Suppressor macrophage treated with lipopolysaccharide for 4 hours (primary cell): ENCODE results near the gene PPM1D.
A peak's percentile ranks its signal among the peaks of the same experiment; 100 is the strongest.
"Not testable (repeated sequence)": the region's sequence is repeated elsewhere in the genome, so short reads cannot be mapped to it uniquely, and the experiment has no call there.

ENCODE experiments used
- DNase-seq: peaks from one replicate; pipeline ENCODE4 v3.0.0-alpha.2; 2020

PPM1D gene

GRCh38 chr17:60594170-60594569 is 5.8 kb upstream of the PPM1D start:
- DNase-seq, result not testable (repeated sequence)

DNA sequence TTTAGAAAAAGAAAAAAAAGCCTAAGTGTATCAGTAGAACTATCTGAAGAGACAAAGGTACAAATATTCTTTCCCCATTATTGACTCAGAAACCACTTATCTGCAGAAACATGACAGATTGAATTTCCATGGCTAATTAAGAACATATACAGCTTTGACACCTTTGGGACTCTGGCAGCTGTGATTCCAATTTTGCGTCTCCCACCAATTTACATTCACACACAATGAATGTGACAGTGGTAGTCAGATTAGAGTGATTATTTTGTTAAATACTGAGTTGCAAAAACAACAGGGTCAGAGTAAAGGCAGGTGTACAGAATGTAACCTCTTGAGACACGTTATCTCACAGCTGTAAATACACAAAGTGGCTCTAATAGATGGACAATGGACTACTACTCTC is 5.3 kb upstream of the PPM1D start:
- DNase-seq, result no peak

- DNase-seq, result no peak
Observed at GRCh38 chr17:60597297-60597696, 2.7 kb upstream of the PPM1D start.

GRCh38 chr17:60598001-60598736 is 1.8 kb upstream of the PPM1D start:
- peak; percentile 83 for DNase-seq

DNA sequence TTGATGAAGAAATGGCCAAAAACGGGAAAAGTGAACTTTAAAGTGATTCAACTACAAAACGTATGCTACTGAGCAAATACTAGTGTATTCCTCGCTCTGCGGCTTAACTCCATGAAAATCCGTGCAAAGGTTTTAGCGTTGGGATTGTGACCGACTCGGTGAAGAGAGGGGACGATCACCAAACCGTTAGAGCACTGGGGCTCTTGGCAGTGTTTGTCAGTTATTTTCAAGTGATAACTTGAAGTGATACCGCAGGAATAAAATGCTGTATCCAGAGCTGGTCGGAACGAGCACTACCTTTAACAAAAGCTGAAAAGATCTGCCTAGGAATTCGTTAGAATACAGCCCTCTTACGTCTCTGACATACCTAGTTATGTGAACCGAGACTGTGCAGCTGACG is 773 bp upstream of the PPM1D start:
- no peak for DNase-seq

GRCh38 chr17:60600490-60601446 is 775 bp downstream of the PPM1D start:
- peak; percentile 86 for DNase-seq

GRCh38 chr17:60601447-60602384 is 1.7 kb downstream of the PPM1D start:
- DNase-seq, result peak; percentile 81

DNA sequence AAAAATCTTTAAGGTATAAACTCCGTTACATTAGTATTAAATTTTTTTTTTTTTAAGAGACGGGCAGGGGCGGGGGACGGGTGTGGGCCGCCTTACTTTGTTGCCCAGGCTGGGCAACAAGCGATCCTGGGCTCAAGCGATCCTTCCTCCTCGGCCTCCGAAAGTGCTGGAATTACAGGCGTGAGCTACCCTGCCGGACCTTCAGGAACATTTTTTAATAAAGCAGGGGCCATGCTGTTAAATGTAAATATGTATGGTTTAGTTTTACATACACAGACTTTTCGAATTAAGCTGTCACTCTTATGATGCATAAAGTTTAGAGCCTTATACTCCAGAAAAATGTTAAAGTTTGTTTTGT is 2.4 kb downstream of the PPM1D start:
- peak; percentile 11 for DNase-seq

- DNase-seq, result no peak
Observed at GRCh38 chr17:60602871-60603270, 2.9 kb downstream of the PPM1D start.

DNA sequence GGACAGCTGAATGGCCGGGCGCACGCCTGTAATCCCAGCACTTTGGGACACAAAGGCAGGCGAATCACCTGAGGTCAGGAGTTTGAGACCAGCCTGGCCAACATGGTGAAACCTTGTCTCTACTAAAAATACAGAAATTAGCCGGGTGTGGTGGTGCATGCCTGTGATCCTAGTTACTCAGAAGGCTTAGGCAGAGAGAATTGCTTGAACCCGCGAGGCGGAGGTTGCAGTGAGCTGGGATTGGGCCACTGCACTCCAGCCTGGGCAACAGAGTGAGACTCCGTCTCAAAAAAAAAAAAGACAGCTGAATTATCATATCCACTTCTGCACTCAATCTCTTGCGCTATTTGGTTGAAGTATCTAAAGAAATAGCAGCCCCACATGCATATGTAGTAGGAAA is 3.5 kb downstream of the PPM1D start:
- not testable (repeated sequence) for DNase-seq

DNA sequence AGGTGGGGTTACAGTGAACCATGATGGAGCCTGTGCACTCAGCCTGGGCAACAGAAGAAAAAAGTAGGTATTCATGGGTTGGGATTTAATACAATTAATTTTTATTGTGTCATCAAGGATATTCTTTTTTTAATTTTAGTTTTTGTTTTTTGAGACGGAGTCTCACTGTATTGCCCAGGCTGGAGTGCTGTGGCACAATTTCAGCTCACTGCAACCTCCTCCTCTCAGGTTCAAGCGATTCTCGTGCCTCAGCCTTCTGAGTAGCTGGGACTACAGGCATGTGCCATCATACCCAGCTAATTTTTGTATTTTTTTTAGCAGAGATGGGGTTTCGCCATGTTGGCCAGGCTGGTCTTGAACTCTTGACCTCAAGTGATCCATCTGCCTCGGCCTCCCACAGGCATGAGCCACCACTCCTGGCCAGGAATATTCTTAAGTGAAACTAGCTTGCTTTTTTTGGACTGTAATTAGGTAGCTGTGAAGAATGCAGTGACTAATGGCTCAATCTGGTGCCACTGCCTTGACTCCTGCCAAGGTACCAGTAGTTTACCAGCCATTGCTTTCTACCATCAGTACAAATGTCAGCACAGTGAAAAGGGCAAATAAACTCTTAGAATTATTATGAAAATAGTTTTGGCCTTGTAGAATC is 4.8 kb downstream of the PPM1D start:
- DNase-seq, result no peak

- no peak for DNase-seq
Observed at GRCh38 chr17:60606036-60606435, 6.0 kb downstream of the PPM1D start.

GRCh38 chr17:60610473-60610872 is 10.5 kb downstream of the PPM1D start:
- DNase-seq, result no peak

GRCh38 chr17:60611321-60611720 is 11.3 kb downstream of the PPM1D start:
- DNase-seq, result not testable (repeated sequence)

DNA sequence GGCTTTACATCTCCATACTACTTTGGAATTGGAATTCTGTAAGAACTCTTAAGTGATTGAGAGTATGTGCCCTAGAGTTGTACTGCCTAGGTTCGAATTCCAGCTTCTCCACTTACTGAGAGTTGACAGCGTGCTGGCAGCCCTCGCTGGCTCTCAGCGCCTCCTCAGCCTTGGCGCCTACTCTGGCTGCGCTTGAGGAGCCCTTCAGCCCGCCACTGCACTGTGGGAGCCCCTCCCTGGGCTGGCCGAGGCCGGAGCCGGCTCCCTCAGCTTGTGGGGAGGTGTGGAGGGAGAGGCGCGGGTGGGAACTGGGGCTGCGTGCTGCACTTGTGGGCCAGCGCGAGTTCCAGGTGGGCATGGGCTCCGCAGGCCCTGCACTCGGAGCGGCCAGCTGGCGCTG is 13.3 kb downstream of the PPM1D start:
- DNase-seq, result no peak

DNA sequence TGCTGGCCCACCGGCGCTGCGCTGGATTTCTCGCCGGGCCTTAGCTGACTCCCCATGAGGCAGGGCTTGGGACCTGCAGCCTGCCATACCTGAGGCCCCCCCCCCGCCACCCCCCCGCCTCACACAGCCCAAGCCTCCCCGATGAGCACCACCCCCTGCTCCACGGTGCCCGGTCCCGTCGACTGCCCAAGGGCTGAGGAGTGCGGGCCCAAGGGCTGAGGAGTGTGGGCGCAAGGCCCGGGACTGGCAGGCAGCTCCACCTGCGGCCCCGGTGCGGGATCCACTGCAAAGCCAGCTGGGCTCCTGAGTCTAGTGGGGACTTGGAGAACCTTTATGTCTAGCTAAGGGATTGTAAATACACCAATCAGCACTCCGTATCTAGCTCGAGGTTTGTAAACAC is 13.8 kb downstream of the PPM1D start:
- not testable (repeated sequence) for DNase-seq

DNA sequence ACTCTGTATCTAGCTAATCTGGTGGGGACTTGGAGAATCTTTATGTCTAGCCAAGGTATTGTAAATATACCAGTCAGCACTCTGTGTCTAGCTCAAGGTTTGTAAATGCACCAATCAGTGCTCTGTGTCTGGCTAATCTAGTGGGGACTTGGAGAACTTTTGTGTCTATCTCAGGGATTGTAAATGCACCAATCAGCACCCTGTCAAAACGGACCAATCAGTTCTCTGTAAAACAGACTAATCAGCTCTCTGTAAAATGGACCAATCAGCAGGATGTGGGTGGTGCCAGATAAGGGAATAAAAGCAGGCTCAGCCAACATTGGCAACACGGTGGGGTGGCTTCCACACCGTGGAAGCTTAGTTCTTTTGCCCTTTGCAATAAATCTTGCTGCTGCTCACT is 14.3 kb downstream of the PPM1D start:
- DNase-seq, result not testable (repeated sequence)

- DNase-seq, result no peak
Observed at GRCh38 chr17:60615108-60615507, 15.1 kb downstream of the PPM1D start.

GRCh38 chr17:60615840-60616239 is 15.8 kb downstream of the PPM1D start:
- no peak for DNase-seq

GRCh38 chr17:60618080-60618479 is 18.1 kb downstream of the PPM1D start:
- no peak for DNase-seq

DNA sequence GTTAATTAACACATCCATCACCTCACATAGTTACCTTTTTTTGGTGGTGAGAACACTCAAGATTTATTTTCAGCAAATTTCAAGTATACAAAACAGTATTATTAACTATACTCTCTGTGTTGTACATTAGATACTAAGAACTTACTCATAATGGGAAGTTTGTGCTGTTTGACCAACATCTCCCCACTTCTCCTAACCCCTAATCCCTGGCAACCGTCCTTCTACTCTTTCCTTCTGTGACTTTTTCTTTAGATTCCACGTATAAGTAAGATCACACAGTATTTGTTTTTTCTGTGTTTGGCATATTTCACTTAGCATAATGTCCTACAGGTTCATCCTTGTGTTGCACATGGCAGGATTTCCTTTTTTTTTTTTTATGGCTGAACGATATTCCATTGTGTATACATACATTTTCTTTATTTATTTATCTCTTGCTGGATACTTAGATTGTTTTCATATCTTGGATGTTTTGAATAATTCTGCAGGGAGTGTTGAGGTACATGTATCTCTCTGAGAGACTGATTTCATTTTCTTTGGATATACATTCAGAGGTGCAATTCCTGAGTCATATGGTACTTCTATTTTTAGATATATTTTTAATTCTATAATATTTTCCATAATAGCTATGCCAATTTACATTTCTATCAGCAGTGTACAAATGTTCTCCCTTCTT is 19.0 kb downstream of the PPM1D start:
- no peak for DNase-seq

DNA sequence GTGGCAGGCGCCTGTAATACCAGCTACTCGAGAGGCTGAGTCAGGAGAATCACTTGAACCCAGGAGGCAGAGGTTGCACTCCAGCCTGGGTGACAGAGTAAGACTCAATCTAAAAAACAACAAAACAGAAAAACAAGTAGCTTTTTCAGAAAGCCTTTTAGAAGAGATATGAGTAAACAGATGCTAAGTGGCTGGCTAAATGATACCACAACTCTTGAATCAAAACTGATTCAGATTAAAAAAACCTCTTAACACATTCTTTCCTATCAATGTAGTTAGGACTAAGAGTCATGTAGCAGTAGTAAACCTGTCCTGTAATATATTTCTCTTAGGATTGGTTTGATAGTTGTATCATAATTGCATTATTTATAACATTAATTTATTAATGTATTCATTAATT is 23.0 kb downstream of the PPM1D start:
- no peak for DNase-seq
